ENCODE data around the gene NAB1.
"Not testable (repeated sequence)": the region's sequence is repeated elsewhere in the genome, so short reads cannot be mapped to it uniquely, and the experiment has no call there.

Gene NAB1

GRCh38 chr2:190649035-190649797 is at the start of gene NAB1:
Gene NAB1, plus strand, starts transcription at chr2:190649083. Its CDS starts 10,094 bp downstream, at chr2:190659177.
- DNase-seq, result no peak

- no peak for DNase-seq
These were observed 49.2 kb upstream of the NAB1 start for GRCh38 chr2:190599546-190600220.

GRCh38 chr2:190600293-190601103 is 48.4 kb upstream of the NAB1 start:
- DNase-seq, result no peak

- DNase-seq, result no peak
These were observed 45.5 kb upstream of the NAB1 start for GRCh38 chr2:190603374-190603773.

- no peak for DNase-seq
These were observed 41.8 kb upstream of the NAB1 start for GRCh38 chr2:190607014-190607597.

- DNase-seq, result no peak
These were observed 41.1 kb upstream of the NAB1 start for GRCh38 chr2:190607657-190608357.

GRCh38 chr2:190608863-190609262 is 40.0 kb upstream of the NAB1 start:
- DNase-seq, result not testable (repeated sequence)

GRCh38 chr2:190609397-190609796 is 39.5 kb upstream of the NAB1 start:
- DNase-seq, result not testable (repeated sequence)

GRCh38 chr2:190610528-190610927 is 38.4 kb upstream of the NAB1 start:
- not testable (repeated sequence) for DNase-seq

- DNase-seq, result no peak
These were observed 33.2 kb upstream of the NAB1 start for GRCh38 chr2:190615555-190616200.

- DNase-seq, result no peak
These were observed 30.9 kb upstream of the NAB1 start for GRCh38 chr2:190618030-190618429.

GRCh38 chr2:190625691-190626090 is 23.2 kb upstream of the NAB1 start:
- no peak for DNase-seq

GRCh38 chr2:190626641-190627210 is 22.2 kb upstream of the NAB1 start:
- DNase-seq, result no peak

- DNase-seq, result no peak
These were observed 21.2 kb upstream of the NAB1 start for GRCh38 chr2:190627448-190628412.

GRCh38 chr2:190628591-190629319 is 20.1 kb upstream of the NAB1 start:
- no peak for DNase-seq

GRCh38 chr2:190634381-190634780 is 14.5 kb upstream of the NAB1 start:
- DNase-seq, result no peak

GRCh38 chr2:190635781-190636180 is 13.1 kb upstream of the NAB1 start:
- DNase-seq, result no peak

GRCh38 chr2:190636361-190636760 is 12.5 kb upstream of the NAB1 start:
- DNase-seq, result no peak

GRCh38 chr2:190637281-190637734 is 11.6 kb upstream of the NAB1 start:
- no peak for DNase-seq
